Panc1 (cell line): ENCODE results near the gene CHKB. TPM values are rescaled to one million over a fixed set of nuclear protein-coding genes. Genes with fewer than 3 reads are reported as not detected.

Experiments
- ATAC-seq: fragments of 200-7000 bp; cut with Tn5 transposase; 2 replicates; pipeline ENCODE4 v1.9.1; 2020; ENCODE audit warnings: mild to moderate bottlenecking, moderate library complexity
- BruUV-seq: library from RNA; stranded (reverse); fragments of 400-500 nt; replicated peaks from 2 replicates; lab custom pipeline; 2021; lab: Mats Ljungman, UMichigan
- CTCF ChIA-PET: fragments of 300-600 bp; sonication (Branson Sonifier 250); formaldehyde crosslinking; loops from one replicate; lab custom pipeline; 2022; ENCODE audit warnings: antibody characterized with exemption; lab: Charles Lee
- POLR2A ChIA-PET: fragments of 300-600 bp; sonication (Branson Sonifier 250); formaldehyde crosslinking; loops from one replicate; lab custom pipeline; 2022; ENCODE audit warnings: antibody characterized with exemption; lab: Charles Lee
- DNase-seq: peaks from one replicate; pipeline ENCODE4 v3.0.0-alpha.2; 2010; ENCODE audit warnings: low read depth, low spot score
- H3K27ac ChIP-seq: 2 replicates; pipeline ENCODE4 v1.5.1; 2011; ENCODE audit warnings: mild to moderate bottlenecking, low read length, inconsistent platforms
- H3K27me3 ChIP-seq: fragments of 200-500 bp; sonication (Bioruptor generic); 2 replicates; pipeline ENCODE4 v1.6.0; 2014; ENCODE audit warnings: low read length, inconsistent platforms; ENCODE audit not compliant: control insufficient read depth, insufficient read depth
- H3K36me3 ChIP-seq: fragments of 200-500 bp; sonication (Bioruptor generic); 2 replicates; pipeline ENCODE4 v1.5.1; 2014; ENCODE audit warnings: inconsistent platforms, mild to moderate bottlenecking, low read length, moderate library complexity; ENCODE audit not compliant: control insufficient read depth, insufficient read depth
- H3K4me1 ChIP-seq: 2 replicates; pipeline ENCODE4 v1.5.1; 2011; ENCODE audit warnings: inconsistent platforms, mild to moderate bottlenecking, low read length, moderate library complexity; ENCODE audit not compliant: control insufficient read depth, insufficient read depth
- H3K4me3 ChIP-seq, 2 experiments: 2 replicates each; pipeline ENCODE4 v1.5.1; 2011 to 2012; ENCODE audit warnings: low read depth in 2 of 2, low read length in 2 of 2, mild to moderate bottlenecking in 2 of 2, inconsistent platforms in 1 of 2, moderate library complexity in 1 of 2
- H3K9me3 ChIP-seq: fragments of 200-500 bp; sonication (Bioruptor generic); 2 replicates; pipeline ENCODE4 v1.5.1; 2014; ENCODE audit warnings: low read depth, mild to moderate bottlenecking, inconsistent platforms, low read length, moderate library complexity; ENCODE audit not compliant: control insufficient read depth, insufficient read depth
- CTCF ChIP-seq: fragments of 450-650 bp; IDR thresholded peaks from 2 replicates; pipeline ENCODE4 v1.5.1; 2017; ENCODE audit warnings: mild to moderate bottlenecking
- POLR2AphosphoS5 ChIP-seq: IDR thresholded peaks from 2 replicates; pipeline ENCODE4 v1.6.1; 2012; ENCODE audit warnings: mild to moderate bottlenecking, low read depth, low read length, moderate library complexity
- REST ChIP-seq, 2 experiments: IDR thresholded peaks; 2 replicates each; pipeline ENCODE4 v1.6.1; 2011 to 2012; ENCODE audit warnings: low read depth in 2 of 2, control low read depth in 1 of 2, low read length in 1 of 2, mild to moderate bottlenecking in 1 of 2, moderate library complexity in 1 of 2; ENCODE audit not compliant: insufficient read depth in 1 of 2
- SIN3A ChIP-seq: IDR thresholded peaks from 2 replicates; pipeline ENCODE4 v1.6.1; 2012; ENCODE audit warnings: low read depth, mild to moderate bottlenecking, low read length, moderate library complexity, borderline replicate concordance; ENCODE audit not compliant: insufficient read depth
- TCF7L2 ChIP-seq: IDR thresholded peaks from 2 replicates; pipeline ENCODE4 v1.6.1; 2011; ENCODE audit warnings: mild to moderate bottlenecking, low read depth, low read length, inconsistent platforms
- in situ Hi-C: cut with HindIII; loops from 2 replicates; pipeline ENCODE4 v1.10.0; 2016; ENCODE audit warnings: low sequenced_read_pairs, low pct_unique_long_range_greater_than_20kb
- intact Hi-C: fragments of 100-400 bp; cut with micrococcal nuclease; formaldehyde crosslinking; loops from one replicate; pipeline ENCODE4 v1.10.0; 2022; ENCODE audit not compliant: unreplicated experiment
- total RNA-seq: library from RNA; stranded (reverse); gene quantifications from one replicate; pipeline ENCODE4 v1.2.1, GENCODE V29; 2021; ENCODE audit not compliant: unreplicated experiment

CHKB gene
- total RNA-seq, 1 experiment from 2014 or later, result 43.5 TPM

GRCh38 chr22:50577987-50578775, 4.5 kb downstream of the CHKB start, which contains the start of gene CPT1B:
Gene CPT1B (minus strand): TSS chr22:50578427. CDS start chr22:50577915, 512 bp downstream.
- intact Hi-C loops (no loop called here), in situ Hi-C loops (no loop called here)
- no peak for DNase-seq
- H3K27ac ChIP-seq, result no peak within 1 kb of the TSS
- no peaks in the 10 kb centered on the region for H3K27me3 ChIP-seq
- ChIA-PET POLR2A (no interaction called here), CTCF (no interaction called here)
- no peak within 1 kb of the TSS for H3K4me3 ChIP-seq
- no peak for ATAC-seq
- BruUV-seq, result no TSS peak
- TF ChIP-seq SIN3A (no peak), TCF7L2 (no peak), CTCF (no peak), REST (IDR thresholded peaks at IDR 0.05; ENCODE audit: insufficient read depth in 1 of 2, low read depth in 2 of 2, low read length in 1 of 2) (no peak), POLR2AphosphoS5 (no peak)
- H3K4me1 ChIP-seq, result 0 out of 2 replicates have a peak, but pooled peaks cover 2% of the 10 kb centered on the region
- H3K9me3 ChIP-seq, result no peaks in the 10 kb centered on the region
- H3K36me3 ChIP-seq, result no peaks in the 10 kb centered on the region

- CTCF ChIA-PET, result no interaction called here
- Histone ChIP-seq H3K27me3 (no peaks in the 10 kb centered on the region), H3K4me1 (0 out of 2 replicates have a peak, but pooled peaks cover 2% of the 10 kb centered on the region), H3K27ac (no peak overlapping the region), H3K9me3 (no peaks in the 10 kb centered on the region), H3K36me3 (no peaks in the 10 kb centered on the region), H3K4me3 (no peak overlapping the region)
- no peak for ATAC-seq
- in situ Hi-C loops, result no loop called here
- TF ChIP-seq SIN3A (no peak), TCF7L2 (no peak), REST (IDR thresholded peaks at IDR 0.05; ENCODE audit: insufficient read depth in 1 of 2, low read depth in 2 of 2, low read length in 1 of 2) (no peak)
- BruUV-seq, result no TSS peak
- DNase-seq, result no peak
- POLR2A ChIA-PET, result no interaction called here
- intact Hi-C loops, result no loop called here
Measured at GRCh38 chr22:50577697-50577986, 5.0 kb downstream of the CHKB start.
